Stimulated activated CD8-positive, alpha-beta memory T cell treated with anti-CD3 and anti-CD28 coated beads, Interleukin-12 subunit alpha, Interleukin-12 subunit beta, amount 100 ng/mL, for 4 hours (primary cell): ENCODE results near the gene CLDN5.

Experiments
- DNase-seq: peaks from one replicate; pipeline ENCODE4 v3.0.0-alpha.2; 2020; ENCODE audit warnings: low read depth

The CLDN5 gene

GRCh38 chr22:19522190-19522880, 1.9 kb downstream of the CLDN5 start:
- DNase-seq = no peak

GRCh38 chr22:19520566-19521305, 3.5 kb downstream of the CLDN5 start:
- DNase-seq = no peak

GRCh38 chr22:19520007-19520406, 4.2 kb downstream of the CLDN5 start:
- no peak for DNase-seq

GRCh38 chr22:19519041-19519926, 4.9 kb downstream of the CLDN5 start:
- no peak for DNase-seq

- DNase-seq = no peak
These were observed 5.6 kb downstream of the CLDN5 start for GRCh38 chr22:19518635-19519034.

- no peak for DNase-seq
These were observed 6.1 kb downstream of the CLDN5 start for GRCh38 chr22:19517919-19518611.

GRCh38 chr22:19517171-19517500, 7.1 kb downstream of the CLDN5 start:
- no peak for DNase-seq

GRCh38 chr22:19516378-19517170, 7.6 kb downstream of the CLDN5 start:
- no peak for DNase-seq

- DNase-seq = no peak
These were observed 8.4 kb downstream of the CLDN5 start for GRCh38 chr22:19515654-19516377.

- no peak for DNase-seq
These were observed 9.2 kb downstream of the CLDN5 start for GRCh38 chr22:19514831-19515565.

GRCh38 chr22:19513823-19514222, 10.4 kb downstream of the CLDN5 start:
- no peak for DNase-seq

GRCh38 chr22:19510919-19511341, 13.3 kb downstream of the CLDN5 start:
- no peak for DNase-seq

- DNase-seq = no peak
These were observed 14.3 kb downstream of the CLDN5 start for GRCh38 chr22:19509923-19510322.

GRCh38 chr22:19509191-19509590, 15.0 kb downstream of the CLDN5 start:
- no peak for DNase-seq

GRCh38 chr22:19508024-19508776, 16.0 kb downstream of the CLDN5 start:
- DNase-seq = no peak

- DNase-seq = no peak
These were observed 16.7 kb downstream of the CLDN5 start for GRCh38 chr22:19507534-19507861.

GRCh38 chr22:19506212-19506611, 18.0 kb downstream of the CLDN5 start:
- DNase-seq = no peak

- DNase-seq = no peak
These were observed 18.5 kb downstream of the CLDN5 start for GRCh38 chr22:19505735-19506126.
